Stomach (tissue), 4 donors: ENCODE measurements around the gene CACNB2.

Source experiments
- CTCF ChIP-seq, 7 experiments: fragments of 450-650 bp in 4 of 7; fragments of 200-600 bp in 3 of 7; sonication (generic) in 3 of 7; IDR thresholded peaks; one replicate each; pipeline ENCODE4 v1.5.1; 2016 to 2019; ENCODE audit warnings: antibody characterized with exemption in 7 of 7, control low read depth in 2 of 7, mild to moderate bottlenecking in 1 of 7
- EP300 ChIP-seq: sonication (generic); formaldehyde crosslinking; IDR thresholded peaks from one replicate; pipeline ENCODE4 v1.6.1; 2017; ENCODE audit warnings: antibody characterized with exemption
- POLR2A ChIP-seq, 4 donors: fragments of 450-650 bp; IDR thresholded peaks; one replicate each; pipeline ENCODE4 v1.6.1; 2016; ENCODE audit warnings: antibody characterized with exemption in 4 of 4, control low read depth in 2 of 4, mild to moderate bottlenecking in 1 of 4, moderate library complexity in 1 of 4

- no peak for TF ChIP-seq CTCF (IDR thresholded peaks at IDR 0.05)
- TF ChIP-seq POLR2A (IDR thresholded peaks at IDR 0.05), result no peak
- TF ChIP-seq EP300, result no peak
Observed at GRCh38 chr10:18576586-18576985, 436.4 kb downstream of the CACNB2 start.
